Left hindlimb (tissue), 1 donor: Measurements from ENCODE around the gene XRN1.
A peak's percentile ranks its signal among the peaks of the same experiment; 100 is the strongest.
"Not testable (repeated sequence)": the region's sequence is repeated elsewhere in the genome, so short reads cannot be mapped to it uniquely, and the experiment has no call there.

Source experiments
- DNase-seq: peaks from one replicate; pipeline ENCODE4 v3.0.0-alpha.2; 2018

XRN1 gene

DNA sequence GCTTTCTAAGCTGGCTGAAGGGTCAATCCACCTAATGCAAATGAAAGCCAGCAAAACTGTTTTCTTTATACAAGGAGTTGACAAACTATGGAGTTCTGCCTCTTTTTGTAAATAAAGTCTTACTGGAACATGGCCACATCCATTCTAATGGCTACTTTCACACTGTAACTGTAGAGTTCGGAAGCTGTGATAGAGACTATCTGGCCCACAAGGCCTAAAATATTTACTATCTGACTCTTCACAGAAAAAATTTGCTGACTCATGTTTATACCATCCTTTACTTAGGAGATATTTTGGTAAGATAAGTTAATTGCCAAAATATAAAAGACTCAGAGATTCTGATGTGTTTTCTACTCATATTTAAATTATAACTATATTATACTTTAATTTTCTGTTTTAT is 128.7 kb downstream of the XRN1 start:
- DNase-seq, result no peak

GRCh38 chr3:142318331-142318730 is 129.5 kb downstream of the XRN1 start:
- no peak for DNase-seq

DNA sequence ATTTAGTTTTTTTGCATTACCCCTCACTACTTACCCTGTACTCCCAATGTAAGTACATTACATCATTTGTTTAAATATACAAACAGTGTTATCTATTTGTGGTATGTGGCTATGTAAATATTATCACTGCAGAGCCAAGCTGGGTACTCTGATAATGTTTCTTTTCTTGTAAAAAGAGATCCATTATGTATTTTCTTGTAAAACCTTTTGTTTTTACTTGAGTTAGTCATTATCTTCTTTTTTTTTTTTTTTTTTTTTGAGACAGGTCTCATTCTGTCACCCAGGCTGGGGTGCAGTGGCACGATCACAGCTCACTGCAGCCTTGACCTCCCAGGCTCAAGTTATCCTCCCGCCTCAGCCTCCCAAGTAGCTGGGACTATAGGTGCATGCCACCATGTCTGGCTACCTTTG is 131.9 kb downstream of the XRN1 start:
- DNase-seq, result not testable (repeated sequence)

- DNase-seq, result no peak
These were observed 132.8 kb downstream of the XRN1 start for GRCh38 chr3:142315083-142315482.

DNA sequence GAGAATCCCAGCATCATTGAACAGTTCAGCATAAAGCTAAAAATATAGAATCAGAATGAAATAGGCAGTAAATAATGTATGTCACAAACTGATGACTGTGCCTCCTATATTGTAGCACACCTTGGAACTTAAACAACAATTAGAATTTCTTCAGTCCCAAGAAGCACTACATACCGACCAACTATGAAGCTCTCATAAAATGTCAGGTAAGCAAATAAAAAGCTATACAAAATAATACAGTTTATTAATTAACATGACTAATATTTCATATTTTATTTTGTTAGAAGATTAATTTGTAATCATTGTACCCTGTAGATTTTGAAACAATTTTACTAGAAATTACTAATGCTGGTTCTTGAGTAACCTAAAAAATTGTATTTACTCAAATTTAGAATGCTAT is 137.4 kb downstream of the XRN1 start:
- no peak for DNase-seq

DNA sequence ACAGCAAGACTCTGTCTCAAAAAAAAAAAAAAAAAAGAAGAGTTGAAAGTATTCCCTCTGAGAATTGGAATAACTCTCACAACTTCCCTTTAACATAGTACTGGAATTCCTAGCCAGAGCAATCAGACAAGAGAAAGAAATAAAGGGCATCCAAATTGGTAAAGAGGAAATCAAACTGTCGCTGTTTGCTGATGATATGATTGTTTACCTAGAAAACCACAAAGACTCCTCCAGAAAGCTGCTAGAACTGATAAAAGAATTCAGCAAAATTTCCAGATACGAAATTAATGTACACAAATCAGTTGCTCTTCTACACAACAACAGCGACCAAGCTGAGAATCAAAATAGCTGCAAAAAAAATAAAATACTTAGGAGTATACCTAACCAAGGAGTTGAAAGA is 145.0 kb downstream of the XRN1 start:
- DNase-seq, result not testable (repeated sequence)

DNA sequence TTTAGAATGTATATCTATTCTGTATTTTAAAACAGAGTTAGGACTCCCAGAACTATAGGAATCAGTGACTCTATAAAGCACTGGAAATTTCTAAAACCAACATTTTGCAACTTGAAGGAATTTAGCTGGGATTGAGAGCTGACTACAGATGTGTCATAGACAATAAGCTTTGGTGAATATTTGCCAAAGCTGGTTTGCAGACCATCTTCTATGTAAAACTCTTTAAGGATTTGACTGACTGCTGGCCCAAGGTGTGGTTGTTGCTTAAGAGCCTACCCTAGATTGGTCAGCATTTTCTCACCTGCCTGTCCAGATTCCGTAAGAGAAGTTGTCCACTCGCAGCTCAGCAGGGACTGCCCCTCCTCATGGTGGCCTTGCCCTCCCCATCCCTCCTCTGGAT is 149.2 kb downstream of the XRN1 start:
- no peak for DNase-seq

GRCh38 chr3:142296507-142296906 is 151.3 kb downstream of the XRN1 start:
- DNase-seq, result no peak

- no peak for DNase-seq
These were observed 159.8 kb downstream of the XRN1 start for GRCh38 chr3:142287866-142288638.

- DNase-seq, result no peak
These were observed 162.7 kb downstream of the XRN1 start for GRCh38 chr3:142285083-142285517.

GRCh38 chr3:142282503-142282902 is 165.3 kb downstream of the XRN1 start:
- DNase-seq, result no peak

DNA sequence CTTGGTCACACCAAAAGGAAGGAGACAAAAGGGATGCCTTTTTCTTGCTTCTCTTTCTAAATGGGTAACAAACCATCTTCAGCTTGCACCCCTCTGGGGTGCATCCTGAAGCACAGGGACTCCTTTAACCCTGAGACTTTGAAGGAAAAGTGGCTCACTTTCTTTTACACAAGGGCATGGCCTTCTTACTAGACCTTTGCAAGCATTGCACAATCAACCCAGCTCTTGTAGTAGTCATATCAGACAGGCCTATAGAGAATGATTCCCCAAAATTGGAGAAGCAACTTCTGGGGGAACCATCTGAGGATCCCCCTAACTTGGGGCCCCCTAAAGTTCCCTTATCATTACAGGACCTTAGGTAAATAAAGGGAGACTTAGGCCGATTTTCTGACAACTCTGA is 166.4 kb downstream of the XRN1 start:
- DNase-seq, result no peak

GRCh38 chr3:142279965-142280590 is 167.8 kb downstream of the XRN1 start:
- peak; percentile 32 for DNase-seq

GRCh38 chr3:142278451-142278850 is 169.4 kb downstream of the XRN1 start:
- DNase-seq, result no peak

DNA sequence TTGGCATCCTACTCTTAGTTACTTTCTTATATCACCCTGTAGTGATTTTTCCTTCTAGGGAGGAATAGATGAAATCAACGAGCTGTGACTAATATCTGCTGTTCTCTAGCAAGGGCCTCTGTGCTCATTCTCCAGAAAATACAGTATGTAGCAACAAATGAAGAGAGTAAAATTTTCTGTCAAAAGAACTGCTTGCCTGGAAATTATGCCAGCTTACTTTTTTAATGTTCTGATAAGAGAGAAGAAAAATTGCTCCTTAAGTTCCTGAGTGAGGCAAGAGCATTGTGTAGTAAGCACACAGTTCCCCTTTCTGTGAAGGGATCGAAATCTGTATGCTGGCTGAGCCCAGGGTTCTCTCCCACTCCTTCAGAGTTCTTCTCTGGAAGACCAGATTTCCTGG is 171.1 kb downstream of the XRN1 start:
- no peak for DNase-seq

DNA sequence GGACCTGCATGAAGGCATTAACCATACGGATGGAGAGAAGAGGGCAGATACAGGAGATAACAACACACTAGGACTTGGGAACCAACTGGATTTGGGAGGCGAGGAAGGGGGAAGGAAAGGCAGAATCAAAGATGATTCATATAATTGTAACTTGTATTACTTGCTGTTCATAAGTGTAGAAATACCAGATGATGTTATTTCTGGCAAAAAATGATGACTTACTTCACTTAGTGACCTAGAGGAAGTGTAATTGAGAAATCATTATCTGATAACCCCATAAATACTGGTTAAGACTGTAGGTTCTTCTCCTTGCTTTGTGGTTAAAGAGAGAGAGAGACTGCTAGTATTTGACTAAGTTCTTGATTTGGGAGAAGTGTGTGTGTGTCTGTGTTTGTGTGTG is 172.0 kb downstream of the XRN1 start:
- no peak for DNase-seq

DNA sequence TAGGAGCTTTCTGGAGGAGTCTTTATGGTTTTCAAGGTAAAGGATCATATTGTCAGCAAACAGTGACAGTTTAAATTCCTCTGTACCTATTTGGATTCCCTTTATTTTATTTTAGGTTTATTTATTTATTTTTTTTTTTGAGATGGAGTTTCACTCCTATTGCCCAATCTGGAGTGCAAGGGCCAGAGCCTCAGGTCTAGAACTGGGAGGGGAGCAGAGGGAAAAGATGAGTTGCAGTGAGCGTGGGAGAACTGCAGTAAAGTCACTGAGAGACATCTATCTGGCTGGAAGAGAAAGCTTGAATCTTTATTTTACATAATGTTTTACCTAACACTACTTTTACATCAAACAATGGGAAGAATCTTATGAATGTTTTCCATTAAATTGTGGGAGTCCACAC is 172.9 kb downstream of the XRN1 start:
- DNase-seq, result no peak

GRCh38 chr3:142273501-142273900 is 174.3 kb downstream of the XRN1 start:
- no peak for DNase-seq

DNA sequence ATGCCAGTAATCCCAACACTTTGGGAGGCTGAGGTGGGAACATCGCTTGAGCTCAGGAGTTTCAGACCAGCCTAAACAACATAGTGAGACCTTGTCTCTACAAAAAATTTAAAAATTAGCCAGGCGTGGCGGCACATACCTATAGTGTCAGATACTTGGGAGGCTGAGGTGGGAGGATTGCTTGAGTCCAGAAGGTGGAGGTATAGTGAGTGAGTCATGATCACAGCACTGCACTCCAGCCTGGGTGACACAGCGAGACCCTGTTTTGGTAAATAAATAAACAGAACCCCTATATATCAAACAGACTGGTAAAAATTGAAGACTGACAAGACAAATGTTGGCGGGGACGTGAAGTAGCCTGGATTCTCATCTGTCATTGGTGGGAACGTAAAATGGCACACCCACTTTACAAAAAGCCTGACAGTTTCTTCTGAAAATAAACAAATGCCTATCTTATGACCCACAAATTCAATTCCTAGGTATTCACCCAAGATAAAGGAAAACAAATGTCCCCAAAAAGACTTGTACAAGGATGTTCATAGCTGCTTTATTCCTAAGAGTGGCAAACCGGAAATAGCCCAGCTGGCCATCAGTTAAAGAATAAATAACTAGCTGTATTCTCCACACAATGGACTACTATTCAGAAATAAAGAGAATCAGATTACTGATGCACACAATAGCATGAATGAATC is 175.5 kb downstream of the XRN1 start:
- no peak for DNase-seq

GRCh38 chr3:142270407-142270806 is 177.4 kb downstream of the XRN1 start:
- DNase-seq, result no peak

DNA sequence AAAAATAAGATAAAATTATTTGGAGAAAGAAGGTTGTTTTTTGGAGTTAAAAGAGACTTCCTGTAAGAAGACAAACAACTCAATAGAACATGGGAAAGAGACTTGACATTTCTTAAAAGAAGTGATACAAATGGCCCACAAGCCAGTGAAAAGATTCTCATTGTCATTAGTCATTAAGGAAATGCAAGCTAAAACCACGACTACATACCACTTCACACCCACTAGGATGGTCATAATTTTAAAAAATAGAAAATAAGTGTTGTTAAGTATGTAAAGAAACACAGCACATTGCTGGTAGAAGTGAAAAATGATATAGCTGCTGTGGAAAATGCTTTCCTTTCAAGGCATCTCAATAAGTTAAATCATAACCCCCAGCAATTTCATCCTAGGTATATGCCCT is 178.1 kb downstream of the XRN1 start:
- DNase-seq, result no peak

DNA sequence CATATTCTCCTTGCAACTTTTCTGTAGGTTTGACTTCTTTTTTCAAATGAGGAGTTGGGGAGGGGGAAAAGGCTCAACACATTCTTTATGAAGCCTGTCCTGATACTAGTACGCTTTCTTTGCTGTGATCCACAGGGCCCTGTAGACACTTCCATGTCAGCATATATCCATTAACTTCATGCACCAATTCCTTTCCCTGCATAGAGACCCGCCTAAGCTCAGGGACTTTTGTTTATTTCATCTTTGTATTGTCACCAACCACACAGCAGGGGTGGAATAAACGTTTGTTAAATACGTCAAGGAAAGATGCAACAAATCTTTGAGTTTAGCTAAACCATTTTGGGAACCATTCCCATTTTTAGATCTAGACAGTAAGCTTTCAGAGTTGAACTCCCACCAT is 179.4 kb downstream of the XRN1 start:
- DNase-seq, result no peak

GRCh38 chr3:142267269-142267668 is 180.6 kb downstream of the XRN1 start:
- no peak for DNase-seq

- DNase-seq, result no peak
These were observed 184.7 kb downstream of the XRN1 start for GRCh38 chr3:142263112-142263511.
